HAP-1 (cell line): ENCODE results near the gene TFCP2L1.

Source experiments
- DNase-seq, 2 experiments: peaks; one replicate each; pipeline ENCODE4 v3.0.0-alpha.2; 2016 to 2020; ENCODE audit warnings: low spot score in 2 of 2
- H3K27me3 ChIP-seq: fragments of 250-450 bp; sonication (Bioruptor Pico); 2 replicates; pipeline ENCODE4 v1.5.1; 2020; ENCODE audit warnings: low read depth, mild to moderate bottlenecking, moderate library complexity
- H3K36me3 ChIP-seq: fragments of 250-450 bp; sonication (Bioruptor Pico); replicated peaks from 2 replicates; pipeline ENCODE4 v1.5.1; 2020; ENCODE audit warnings: mild to moderate bottlenecking
- H3K4me1 ChIP-seq: fragments of 250-450 bp; sonication (Bioruptor Pico); 2 replicates; pipeline ENCODE4 v1.5.1; 2020; ENCODE audit warnings: mild to moderate bottlenecking
- H3K4me3 ChIP-seq: fragments of 250-450 bp; sonication (Bioruptor Pico); 2 replicates; pipeline ENCODE4 v1.5.1; 2020; ENCODE audit warnings: mild to moderate bottlenecking, moderate library complexity
- H3K9me3 ChIP-seq: fragments of 250-450 bp; sonication (Bioruptor Pico); 2 replicates; pipeline ENCODE4 v1.5.1; 2020; ENCODE audit warnings: mild to moderate bottlenecking, moderate library complexity
- in situ Hi-C: fragments of 300-500 bp; cut with MboI; formaldehyde crosslinking; loops from 3 replicates; pipeline ENCODE4 v1.14.3; 2020; ENCODE audit warnings: low sequenced_read_pairs, inconsistent platforms, mixed read lengths

TFCP2L1 gene

DNA sequence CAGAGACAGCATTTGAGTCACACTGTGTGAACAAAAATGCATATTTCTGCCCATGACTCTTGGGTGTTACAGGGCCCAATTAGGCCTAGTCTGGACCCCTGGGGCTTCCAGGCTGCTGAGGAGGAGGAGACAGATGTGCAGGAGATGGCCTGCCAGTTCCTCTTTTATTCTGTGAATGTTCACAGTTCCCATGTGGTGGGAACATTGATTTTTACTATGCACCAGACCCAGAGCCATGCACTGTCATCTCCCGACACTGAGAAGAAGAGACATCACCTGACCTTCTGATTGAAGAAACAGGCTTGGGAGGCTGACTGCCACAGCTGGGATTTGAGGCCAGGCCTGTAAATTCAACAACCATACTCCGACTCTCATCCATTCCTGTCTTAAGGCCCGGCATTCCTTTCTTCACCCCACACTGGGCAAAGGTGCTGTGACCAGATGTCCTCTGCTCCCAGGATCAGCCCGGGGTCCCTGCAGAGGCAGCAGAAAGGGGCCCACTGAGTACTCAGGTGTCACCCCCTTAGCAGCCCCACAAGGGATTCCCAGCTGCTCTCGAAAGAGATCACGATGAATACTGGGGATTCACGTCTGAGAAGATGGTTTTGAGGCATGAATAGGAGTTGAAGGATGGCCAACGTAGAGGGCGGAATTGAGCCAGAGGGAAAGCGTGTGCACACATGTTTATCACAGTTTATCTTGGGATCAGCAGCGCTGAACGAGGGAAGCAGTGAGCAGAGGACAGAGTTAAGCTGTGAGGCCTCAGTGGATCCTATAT is 3.6 kb upstream of the TFCP2L1 start:
- in situ Hi-C loops = no loop called here
- no peaks in the 10 kb centered on the region for H3K9me3 ChIP-seq
- H3K36me3 ChIP-seq = no peaks in the 10 kb centered on the region

DNA sequence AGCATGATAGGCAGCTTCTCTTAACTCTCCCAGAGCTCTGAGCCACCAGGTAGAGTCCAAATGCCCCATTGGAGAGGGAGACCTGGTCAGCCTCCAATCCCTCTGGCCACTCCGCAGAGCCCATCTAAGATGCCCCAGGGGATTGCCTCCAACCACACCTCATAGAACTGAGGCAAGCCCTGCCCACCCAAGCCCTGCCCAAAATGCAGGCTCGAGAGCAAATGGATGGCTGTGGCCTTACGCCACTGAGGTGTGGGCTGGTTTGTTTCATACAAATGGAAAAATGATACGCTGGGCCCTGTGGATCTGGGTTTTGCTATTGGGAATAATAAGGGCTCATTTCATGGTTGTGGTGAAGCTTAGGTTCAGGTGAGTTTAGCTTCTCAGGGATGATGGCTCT is 3.0 kb upstream of the TFCP2L1 start:
- H3K36me3 ChIP-seq = no peaks in the 10 kb centered on the region
- no peak overlapping the region for H3K4me3 ChIP-seq
- H3K4me1 ChIP-seq = peaks cover 5% of the 10 kb centered on the region; the same call in 1 of the 2 replicates
- no peak for DNase-seq
- no peaks in the 10 kb centered on the region for H3K9me3 ChIP-seq
- H3K27me3 ChIP-seq = no peaks in the 10 kb centered on the region
- in situ Hi-C loops = no loop called here

More for the DNA sequence above, 3.6 kb upstream of the TFCP2L1 start:
- H3K27me3 ChIP-seq = no peaks in the 10 kb centered on the region
- no peak overlapping the region for H3K4me3 ChIP-seq
- no peaks in the 10 kb centered on the region; the same call in 1 of the 2 replicates for H3K4me1 ChIP-seq
- DNase-seq = no peak

DNA sequence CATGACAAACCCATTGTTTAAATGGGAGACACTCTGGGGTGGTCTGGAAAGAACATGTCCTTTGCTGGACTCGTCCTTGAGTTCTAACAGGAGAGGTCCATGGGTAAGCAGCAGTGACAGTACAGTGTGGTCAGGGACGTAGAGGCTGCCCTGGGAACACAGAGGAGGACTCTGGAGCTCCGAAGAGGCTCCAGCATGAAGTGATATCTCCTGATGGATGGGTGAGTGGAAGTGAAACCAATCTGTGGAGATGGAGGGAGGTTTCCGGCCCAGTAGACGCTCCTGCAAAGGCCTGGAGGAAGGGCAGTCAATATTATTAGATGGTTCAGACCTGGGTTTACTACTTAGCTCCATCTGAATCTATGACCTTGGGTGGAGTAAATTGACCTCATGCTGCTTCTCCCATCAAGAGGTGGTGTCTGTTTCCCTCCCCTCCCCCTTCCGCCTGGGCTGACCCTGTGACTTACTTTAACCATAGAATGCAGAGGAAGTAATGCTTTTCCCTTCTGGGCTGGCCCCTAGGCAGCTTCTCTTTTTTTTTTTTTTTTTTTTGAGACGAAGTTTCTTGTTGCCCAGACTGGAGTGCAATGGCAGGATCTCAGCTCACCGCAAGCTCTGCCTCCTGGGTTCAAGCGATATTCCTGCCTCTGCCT is 2.3 kb upstream of the TFCP2L1 start:
- in situ Hi-C loops = no loop called here

DNA sequence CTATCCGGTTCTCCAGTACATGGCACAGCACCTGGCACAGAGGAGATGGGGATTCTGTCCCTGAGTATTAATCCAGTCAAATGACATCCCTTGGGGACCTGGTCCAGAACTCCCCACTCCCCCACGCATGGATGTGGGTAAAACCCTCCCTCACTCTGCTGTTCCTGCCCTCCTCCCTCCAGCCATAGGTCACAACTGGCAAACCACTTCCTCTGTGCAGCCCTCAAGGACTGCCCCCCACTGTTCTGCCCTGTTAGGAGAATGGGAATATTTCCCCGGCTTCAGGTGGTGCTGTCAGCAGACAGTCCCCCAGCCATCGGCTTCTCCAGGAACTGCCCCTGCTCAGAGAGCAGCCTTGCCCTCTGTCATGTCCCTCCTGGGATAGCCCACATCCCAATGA is 1.5 kb upstream of the TFCP2L1 start:
- Histone ChIP-seq H3K9me3 (no peaks in the 10 kb centered on the region), H3K36me3 (no peaks in the 10 kb centered on the region), H3K4me1 (peaks cover 5% of the 10 kb centered on the region; the same call in 1 of the 2 replicates), H3K4me3 (no peak overlapping the region), H3K27me3 (no peaks in the 10 kb centered on the region)
- no peak for DNase-seq
- in situ Hi-C loops = no loop called here

More for the DNA sequence above, 2.3 kb upstream of the TFCP2L1 start:
- H3K36me3 ChIP-seq = no peaks in the 10 kb centered on the region
- no peak for DNase-seq
- H3K9me3 ChIP-seq = no peaks in the 10 kb centered on the region
- H3K4me3 ChIP-seq = no peak overlapping the region
- peaks cover 5% of the 10 kb centered on the region; the same call in 1 of the 2 replicates for H3K4me1 ChIP-seq
- no peaks in the 10 kb centered on the region for H3K27me3 ChIP-seq

DNA sequence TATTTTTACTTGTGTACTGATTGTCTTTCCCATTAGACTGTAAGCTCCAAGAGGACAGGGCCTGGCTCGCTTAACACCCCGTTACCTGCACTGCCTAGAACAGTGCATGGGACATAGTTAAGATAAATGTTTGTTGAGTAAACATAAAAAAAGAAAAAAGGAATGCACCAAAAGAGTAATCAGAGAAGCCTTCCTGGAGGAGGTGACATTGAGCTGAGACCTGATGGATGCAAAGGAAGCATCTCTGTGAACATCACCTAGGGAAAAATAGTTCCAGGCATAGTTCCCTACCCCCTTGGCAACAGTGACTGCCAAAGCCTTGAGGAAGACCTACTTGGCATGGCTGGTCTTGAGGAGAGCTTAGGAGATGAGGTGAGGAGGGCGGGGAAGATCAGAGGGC is 924 bp upstream of the TFCP2L1 start:
- in situ Hi-C loops = no loop called here
- Histone ChIP-seq H3K9me3 (no peaks in the 10 kb centered on the region), H3K4me1 (peaks cover 5% of the 10 kb centered on the region; the same call in 1 of the 2 replicates), H3K27me3 (no peaks in the 10 kb centered on the region), H3K4me3 (no peak overlapping the region; the same call in 1 of the 2 replicates), H3K36me3 (no peaks in the 10 kb centered on the region)
- no peak for DNase-seq

DNA sequence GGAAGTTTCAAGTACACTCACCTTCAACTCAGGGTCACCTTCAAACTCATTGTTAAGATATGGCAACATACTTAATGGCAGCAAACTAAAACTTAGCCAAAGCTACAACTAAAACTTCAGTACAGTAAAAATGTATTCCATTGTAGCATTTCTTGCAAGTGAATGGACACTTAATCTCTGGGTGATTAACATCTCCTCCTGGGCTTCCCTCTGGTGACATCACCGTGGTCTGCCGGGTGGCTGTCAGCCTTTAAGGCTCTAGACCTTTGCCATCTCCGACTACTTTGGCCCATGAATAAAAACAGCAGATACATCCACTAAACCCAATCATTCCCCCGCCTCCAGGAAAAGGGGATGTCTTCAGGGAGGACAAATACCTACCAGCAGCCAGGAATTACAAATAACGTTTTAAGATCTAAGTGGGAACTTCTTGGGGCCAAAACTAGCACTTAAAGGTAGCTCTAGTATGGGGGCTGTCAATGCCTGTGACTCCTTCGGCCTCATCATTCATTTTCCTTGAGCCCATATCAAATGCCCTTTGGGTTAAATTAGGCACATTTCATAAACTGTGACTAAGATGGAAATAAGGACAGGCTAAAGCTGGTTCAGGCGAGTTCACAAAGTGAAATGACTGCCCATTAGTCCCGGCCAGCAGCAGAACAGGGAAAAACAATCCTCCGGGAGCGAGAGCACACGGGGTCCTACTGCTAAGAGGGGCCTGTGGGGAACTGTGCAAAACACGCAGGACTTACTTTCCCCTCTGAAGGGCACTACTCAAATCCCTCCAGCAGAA is 1.1 kb downstream of the TFCP2L1 start:
- in situ Hi-C loops = no loop called here
- DNase-seq = peak; percentile 41 to 57
- no peaks in the 10 kb centered on the region for H3K36me3 ChIP-seq
- peaks cover 5% of the 10 kb centered on the region; the same call in 1 of the 2 replicates for H3K4me1 ChIP-seq
- H3K27me3 ChIP-seq = no peaks in the 10 kb centered on the region
- H3K4me3 ChIP-seq = peak overlapping the region; percentile 44
- no peaks in the 10 kb centered on the region for H3K9me3 ChIP-seq

DNA sequence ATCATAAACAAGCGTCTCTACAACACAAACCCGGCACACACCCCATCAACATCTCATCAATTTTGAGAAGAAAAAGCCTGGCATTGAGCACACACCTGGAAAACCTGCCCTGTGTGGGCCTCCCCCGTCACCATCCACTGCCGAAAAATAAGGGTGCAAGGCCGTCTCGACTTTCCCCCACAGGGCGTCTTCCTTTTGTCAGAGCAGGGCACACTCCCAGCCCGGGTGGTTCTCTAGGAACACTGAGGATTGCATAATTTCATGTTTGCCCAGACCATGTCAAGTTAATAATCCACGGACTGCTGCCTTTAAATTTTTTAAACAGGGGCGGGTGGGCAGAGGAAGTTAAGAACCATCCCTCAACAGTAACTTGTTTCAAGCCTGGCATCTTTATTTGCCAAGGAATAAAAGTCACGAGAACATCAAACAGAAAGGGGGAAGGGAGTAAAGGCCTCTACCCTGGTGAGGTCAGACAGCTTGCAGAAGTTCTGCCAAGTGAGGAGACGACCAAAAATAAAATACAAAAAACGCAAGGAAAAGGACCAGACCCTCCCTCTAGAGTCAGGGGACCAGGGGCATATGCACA is 2.1 kb downstream of the TFCP2L1 start:
- Histone ChIP-seq H3K4me3 (no peak overlapping the region), H3K36me3 (no peaks in the 10 kb centered on the region), H3K4me1 (peaks cover 5% of the 10 kb centered on the region; the same call in 1 of the 2 replicates), H3K27me3 (no peaks in the 10 kb centered on the region), H3K9me3 (no peaks in the 10 kb centered on the region)
- in situ Hi-C loops = no loop called here
- no peak for DNase-seq

DNA sequence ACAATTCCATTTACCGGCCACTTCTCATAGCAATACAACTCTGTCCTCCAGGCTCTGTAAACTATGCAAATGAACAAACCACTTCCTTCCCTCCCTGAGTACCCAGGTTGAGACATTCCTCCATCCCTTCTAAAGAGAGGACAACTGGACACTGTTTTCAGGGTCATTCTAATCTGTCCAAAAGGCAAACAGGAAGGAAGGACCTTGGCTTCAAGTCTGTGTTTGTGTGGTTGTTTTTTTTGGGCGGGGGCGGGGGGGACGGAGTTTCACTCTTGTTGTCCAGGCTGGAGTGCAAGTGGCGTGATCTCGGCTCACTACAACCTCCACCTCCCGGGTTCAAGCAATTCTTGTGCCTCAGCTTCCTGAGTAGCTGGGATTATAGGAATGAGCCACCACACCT is 3.3 kb downstream of the TFCP2L1 start:
- Histone ChIP-seq H3K9me3 (no peaks in the 10 kb centered on the region), H3K4me3 (no peak overlapping the region), H3K4me1 (peaks cover 5% of the 10 kb centered on the region; the same call in 1 of the 2 replicates), H3K27me3 (no peaks in the 10 kb centered on the region), H3K36me3 (no peaks in the 10 kb centered on the region)
- in situ Hi-C loops = no loop called here
- DNase-seq = no peak

DNA sequence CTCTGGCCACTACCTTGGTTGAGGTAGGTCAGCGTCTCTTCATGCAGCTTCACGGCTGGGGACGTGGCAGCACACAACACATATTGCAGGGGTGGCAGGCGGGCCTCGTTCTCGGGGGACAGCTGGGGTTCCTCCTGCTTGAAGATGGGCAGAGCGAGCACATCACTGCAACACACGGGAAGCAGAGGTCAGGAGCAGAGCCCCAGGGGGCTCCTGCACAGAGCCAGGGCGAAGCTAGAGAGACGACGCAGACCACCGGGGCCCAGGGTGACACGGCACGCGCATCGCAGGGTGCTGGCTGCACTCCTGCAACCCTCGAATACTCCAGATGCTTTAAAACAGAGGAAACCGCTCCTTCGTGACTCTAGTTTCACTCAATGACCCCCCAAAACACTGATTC is 3.9 kb downstream of the TFCP2L1 start:
- Histone ChIP-seq H3K36me3 (no peaks in the 10 kb centered on the region), H3K9me3 (no peaks in the 10 kb centered on the region), H3K27me3 (no peaks in the 10 kb centered on the region), H3K4me3 (no peak overlapping the region), H3K4me1 (peaks cover 5% of the 10 kb centered on the region; the same call in 1 of the 2 replicates)
- DNase-seq = no peak
- in situ Hi-C loops = no loop called here

DNA sequence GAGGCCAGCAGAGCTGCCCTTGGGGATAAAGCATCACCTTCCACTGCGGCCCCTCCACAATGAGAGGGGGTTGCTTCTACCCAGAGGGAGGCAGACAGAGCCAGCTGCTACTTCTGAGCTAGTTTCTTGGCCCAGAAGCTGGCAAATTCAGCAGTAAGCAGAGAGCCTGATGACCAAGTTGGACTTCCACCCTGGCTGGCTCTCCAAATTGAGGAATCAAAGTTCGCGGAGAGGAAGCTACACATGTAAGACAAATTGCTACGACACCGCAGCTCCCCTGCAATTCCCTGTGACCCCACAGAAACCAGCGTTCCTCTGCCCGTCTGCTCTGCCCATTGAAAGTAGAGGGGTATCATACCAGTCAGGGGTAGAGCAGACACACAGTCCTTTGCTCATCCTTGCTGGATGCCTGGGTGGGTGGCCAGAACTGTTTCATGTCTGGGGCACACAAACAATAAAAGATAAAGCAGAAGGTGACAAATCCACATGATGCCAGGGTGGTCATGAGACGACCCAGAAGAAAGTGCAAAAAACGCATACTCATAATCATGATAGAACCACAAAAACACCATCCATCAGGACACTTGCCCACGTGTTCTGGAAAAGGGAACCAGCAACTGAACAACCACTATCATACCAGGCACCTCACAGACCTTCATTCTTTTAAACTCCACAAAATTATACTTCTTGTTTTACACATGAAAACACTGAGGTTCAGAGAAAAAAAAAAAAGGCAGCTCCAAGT is 5.4 kb downstream of the TFCP2L1 start:
- DNase-seq = no peak
- Histone ChIP-seq H3K27me3 (no peaks in the 10 kb centered on the region), H3K36me3 (no peaks in the 10 kb centered on the region), H3K9me3 (no peaks in the 10 kb centered on the region), H3K4me3 (no peak overlapping the region), H3K4me1 (peaks cover 5% of the 10 kb centered on the region; the same call in 1 of the 2 replicates)
- in situ Hi-C loops = no loop called here

DNA sequence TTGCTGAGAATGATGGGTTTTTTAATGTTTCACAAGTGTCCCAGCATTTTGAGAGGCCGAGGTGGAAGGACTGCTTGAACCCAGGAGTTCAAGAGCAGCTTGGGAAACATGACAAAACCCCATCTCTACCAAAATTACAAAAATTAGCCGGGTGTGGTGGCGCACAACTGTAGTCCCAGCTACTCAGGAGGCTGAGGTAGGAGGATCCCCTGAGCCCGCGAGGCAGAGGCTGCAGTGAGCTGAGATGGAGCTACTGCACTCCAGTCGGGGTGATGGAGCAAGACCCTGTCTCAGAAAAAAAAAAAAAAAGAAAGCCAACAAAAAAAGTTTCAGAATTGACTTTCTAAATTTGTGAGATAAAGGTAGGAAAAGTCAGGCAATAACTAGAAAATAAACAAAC is 8.7 kb downstream of the TFCP2L1 start:
- in situ Hi-C loops = no loop called here
- DNase-seq = no peak
- Histone ChIP-seq H3K4me1 (no peaks in the 10 kb centered on the region), H3K27me3 (no peaks in the 10 kb centered on the region), H3K36me3 (no peaks in the 10 kb centered on the region), H3K9me3 (no peaks in the 10 kb centered on the region), H3K4me3 (no peak overlapping the region)

DNA sequence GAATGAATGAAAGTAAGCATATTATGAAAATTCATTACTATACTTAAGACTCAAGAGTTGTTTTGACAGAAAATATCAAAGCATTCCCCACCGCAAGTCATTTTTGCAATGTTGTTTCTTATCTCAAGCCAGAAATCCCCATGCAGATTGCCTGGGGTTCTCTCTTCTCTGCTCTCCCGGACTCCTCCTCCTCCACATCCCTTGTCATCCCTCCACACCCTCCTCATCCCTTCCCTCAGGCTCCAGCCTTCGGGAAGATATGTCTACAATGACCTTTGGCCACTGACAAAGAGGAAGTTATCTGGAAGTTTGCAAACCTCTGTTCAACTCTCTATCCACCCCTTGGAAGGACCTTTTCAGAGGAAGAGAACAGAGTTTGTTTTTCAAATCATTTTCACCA is 11.9 kb downstream of the TFCP2L1 start:
- H3K36me3 ChIP-seq = no peaks in the 10 kb centered on the region
- no peak overlapping the region for H3K4me3 ChIP-seq
- no peaks in the 10 kb centered on the region for H3K27me3 ChIP-seq
- no peaks in the 10 kb centered on the region for H3K4me1 ChIP-seq
- no peak for DNase-seq
- H3K9me3 ChIP-seq = no peaks in the 10 kb centered on the region
- in situ Hi-C loops = no loop called here

DNA sequence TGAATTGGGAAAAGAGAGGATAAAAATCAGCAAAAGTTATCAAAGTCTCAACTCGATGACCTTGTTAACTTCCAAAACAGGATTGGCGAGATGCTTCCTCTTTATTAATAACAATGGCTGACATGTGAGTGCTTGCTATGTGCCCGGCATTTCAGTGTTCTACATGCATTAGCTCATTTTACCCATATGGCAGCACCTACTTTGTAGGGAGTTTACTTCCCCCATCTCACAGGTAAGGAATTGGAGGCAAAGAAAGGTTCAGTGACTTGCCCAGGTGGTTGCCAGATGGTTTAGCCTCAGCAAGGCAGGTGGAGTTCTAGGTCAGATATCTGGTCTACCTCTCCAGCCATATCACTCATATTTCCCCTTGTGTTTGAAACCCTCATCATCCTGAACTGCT is 12.4 kb downstream of the TFCP2L1 start:
- no peaks in the 10 kb centered on the region for H3K27me3 ChIP-seq
- H3K4me1 ChIP-seq = no peaks in the 10 kb centered on the region
- no peaks in the 10 kb centered on the region for H3K9me3 ChIP-seq
- H3K36me3 ChIP-seq = no peaks in the 10 kb centered on the region
- H3K4me3 ChIP-seq = no peak overlapping the region
- in situ Hi-C loops = no loop called here
- no peak for DNase-seq
